SK-N-DZ (cell line): ENCODE data around the gene DDX1.
"Not testable (repeated sequence)": the region's sequence is repeated elsewhere in the genome, so short reads cannot be mapped to it uniquely, and the experiment has no call there.

Experiments used
- DNase-seq: peaks from one replicate; pipeline ENCODE4 v3.0.0-alpha.2; 2015; ENCODE audit warnings: low spot score

The DDX1 gene

GRCh38 chr2:15674637-15675455 lies 83.2 kb downstream of the DDX1 start:
- DNase-seq, result peak; percentile 94

DNA sequence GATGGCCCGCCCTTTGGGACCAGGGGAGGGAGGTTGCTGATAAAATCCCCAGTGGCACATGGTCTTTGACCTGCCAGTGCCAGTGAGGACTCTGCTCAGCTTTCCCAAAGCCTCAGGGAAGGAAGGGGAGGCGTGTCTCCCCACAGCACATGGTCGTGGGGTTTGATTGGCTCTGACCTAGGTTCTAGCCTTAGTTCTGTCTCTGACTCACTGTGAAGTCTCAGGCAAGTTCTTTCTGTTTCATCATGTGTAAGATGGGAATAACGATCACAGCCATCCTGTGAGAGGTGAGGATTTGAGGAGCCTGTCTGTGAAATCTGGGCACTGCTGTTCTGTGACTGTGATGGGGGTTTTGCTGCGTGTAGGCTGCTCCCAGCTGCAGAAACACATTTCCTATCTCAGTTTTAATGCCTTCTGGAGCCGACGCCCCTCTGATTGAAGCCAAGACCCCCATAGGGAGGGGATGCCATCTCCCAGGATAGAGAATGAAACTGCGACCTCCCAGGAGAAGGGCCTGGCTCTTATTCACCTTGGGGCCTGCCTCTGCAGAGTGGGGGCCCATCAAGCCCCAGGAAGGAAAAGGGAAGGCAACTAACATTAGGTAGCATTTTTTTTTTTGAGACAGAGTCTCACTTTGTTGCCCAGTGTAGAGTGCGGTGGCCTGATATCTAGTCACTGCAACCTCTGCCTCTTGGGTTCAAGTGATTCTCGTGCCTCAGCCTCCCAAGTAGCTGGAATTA lies 84.0 kb downstream of the DDX1 start:
- peak; percentile 94 for DNase-seq

- DNase-seq, result peak; percentile 94
These were observed 85.6 kb downstream of the DDX1 start for GRCh38 chr2:15677141-15677843.

DNA sequence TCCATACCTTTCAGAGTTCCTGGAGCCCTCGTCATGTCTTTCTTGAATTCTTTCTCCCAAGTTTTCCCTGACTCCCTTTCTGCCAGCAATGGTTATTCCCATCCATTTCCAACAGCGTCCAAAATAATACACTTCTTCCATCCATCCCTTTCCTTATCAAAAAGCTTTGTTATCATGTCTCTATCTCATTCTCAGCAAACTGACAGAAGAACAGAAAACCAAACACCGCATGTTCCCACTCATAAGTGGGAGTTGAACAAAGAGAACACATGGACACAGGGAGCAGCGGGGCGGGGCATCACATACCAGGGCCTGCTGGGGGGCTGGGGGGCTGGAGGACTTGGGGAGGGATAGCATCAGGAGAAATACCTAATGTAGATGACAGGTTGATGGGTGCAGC lies 86.7 kb downstream of the DDX1 start:
- DNase-seq, result peak; percentile 94

DNA sequence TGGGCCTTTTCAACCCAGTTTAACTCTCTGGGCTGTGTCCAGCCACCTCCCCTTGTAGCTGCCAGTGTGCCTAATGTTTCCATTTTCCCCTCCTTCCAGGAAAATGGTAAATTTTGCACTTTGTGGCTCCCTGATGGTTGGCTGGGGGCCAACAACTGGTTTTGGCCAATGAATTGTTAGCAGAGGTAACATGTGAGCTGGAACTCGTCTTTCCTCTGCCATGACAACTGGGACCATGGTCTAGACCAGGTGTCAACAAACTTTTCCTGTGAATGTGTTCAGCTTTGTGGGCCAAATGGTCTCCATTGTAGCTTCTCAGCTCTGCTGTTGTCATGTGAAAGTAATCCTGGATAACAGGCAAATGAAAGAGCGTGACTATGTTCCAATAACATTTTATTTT lies 87.2 kb downstream of the DDX1 start:
- peak; percentile 94 for DNase-seq

- peak; percentile 94 for DNase-seq
These were observed 87.8 kb downstream of the DDX1 start for GRCh38 chr2:15679386-15679924.

- not testable (repeated sequence) for DNase-seq
These were observed 88.5 kb downstream of the DDX1 start for GRCh38 chr2:15680132-15680531.
